CD4-positive, CD25-positive, alpha-beta regulatory T cell (primary cell): Measurements from ENCODE around the gene SUGT1. TPM values are rescaled to one million over a fixed set of nuclear protein-coding genes. Genes with fewer than 3 reads are reported as not detected.
A peak's percentile ranks its signal among the peaks of the same experiment; 100 is the strongest.

Experiments
- ATAC-seq, 2 donors: fragments of 150-1000 bp; cut with Tn5 transposase; one replicate each; pipeline ENCODE4 v1.10.0; 2021; ENCODE audit warnings: low read depth in 2 of 2, moderate number of reproducible peaks in 2 of 2, moderate library complexity in 1 of 2
- DNase-seq, 3 donors: peaks; one replicate each; pipeline versions ENCODE4 v3.0.0 to v3.0.0-alpha.2; 2012 to 2022; ENCODE audit warnings: mixed read lengths in 1 of 3
- H3K27ac ChIP-seq: one replicate; pipeline ENCODE4 v1.7.0; 2013; ENCODE audit warnings: mild to moderate bottlenecking, low read length; ENCODE audit not compliant: insufficient read depth, poor library complexity, severe bottlenecking
- H3K27me3 ChIP-seq: one replicate; pipeline ENCODE4 v1.7.0; 2013; ENCODE audit warnings: low read length; ENCODE audit not compliant: control insufficient read depth, insufficient read depth
- H3K36me3 ChIP-seq: one replicate; pipeline ENCODE4 v1.7.0; 2013; ENCODE audit warnings: mild to moderate bottlenecking, low read length, moderate library complexity; ENCODE audit not compliant: control insufficient read depth, insufficient read depth
- H3K4me1 ChIP-seq: 2 replicates; pipeline ENCODE4 v1.7.0; 2013; ENCODE audit warnings: mild to moderate bottlenecking, low read length; ENCODE audit not compliant: insufficient read depth, control insufficient read depth, poor library complexity, severe bottlenecking
- H3K4me3 ChIP-seq: one replicate; pipeline ENCODE4 v1.7.0; 2013; ENCODE audit warnings: low read depth, mild to moderate bottlenecking, low read length, moderate library complexity
- H3K9me3 ChIP-seq, 2 experiments: 1 replicate in 1 of 2; 2 replicates in 1 of 2; pipeline ENCODE4 v1.7.0; 2013; ENCODE audit warnings: low read length in 2 of 2, mild to moderate bottlenecking in 1 of 2, moderate library complexity in 1 of 2; ENCODE audit not compliant: control insufficient read depth in 2 of 2
- H3K27ac Mint-ChIP-seq, 3 donors: one replicate each; pipeline ENCODE4 v1.8.0; 2020 to 2022; ENCODE audit warnings: mild to moderate bottlenecking in 3 of 3, mixed read lengths in 3 of 3, moderate library complexity in 2 of 3
- H3K27me3 Mint-ChIP-seq: one replicate; pipeline ENCODE4 v1.8.0; 2022; ENCODE audit warnings: mild to moderate bottlenecking, mixed read lengths
- H3K36me3 Mint-ChIP-seq: one replicate; pipeline ENCODE4 v1.8.0; 2020; ENCODE audit warnings: mixed read lengths
- H3K4me1 Mint-ChIP-seq, 4 donors: one replicate each; pipeline ENCODE4 v1.8.0; 2020 to 2022; ENCODE audit warnings: mixed read lengths in 4 of 4, mild to moderate bottlenecking in 1 of 4
- H3K4me3 Mint-ChIP-seq, 4 donors: one replicate each; pipeline ENCODE4 v1.8.0; 2020 to 2022; ENCODE audit warnings: mild to moderate bottlenecking in 4 of 4, mixed read lengths in 4 of 4, moderate library complexity in 3 of 4
- H3K9me3 Mint-ChIP-seq, 7 donors: one replicate each; pipeline ENCODE4 v1.8.0; 2020 to 2022; ENCODE audit warnings: mixed read lengths in 7 of 7, mild to moderate bottlenecking in 3 of 7, moderate library complexity in 2 of 7
- polyA plus RNA-seq, 4 donors: library from polyadenylated mRNA; unstranded; fragments of 300-500 nt; fragmentation: Illumina TruSeq; gene quantifications; one replicate each; pipeline ENCODE4 v1.2.3, GENCODE V29; 2021
- total RNA-seq: library from RNA; stranded (reverse); gene quantifications from one replicate; pipeline ENCODE4 v1.2.3, GENCODE V29; 2022

The SUGT1 gene
- total and polyA plus RNA-seq, 5 donors from 2014 or later = 32.7 to 58.6 (median 52.4) TPM

- Mint-ChIP-seq H3K27ac (no peak overlapping the region), H3K4me1 (peaks cover 6 to 14% (median 13%) of the 10 kb centered on the region in 4 donors)
Observed at GRCh38 chr13:52646967-52647366, 5.7 kb upstream of the SUGT1 start.

DNA sequence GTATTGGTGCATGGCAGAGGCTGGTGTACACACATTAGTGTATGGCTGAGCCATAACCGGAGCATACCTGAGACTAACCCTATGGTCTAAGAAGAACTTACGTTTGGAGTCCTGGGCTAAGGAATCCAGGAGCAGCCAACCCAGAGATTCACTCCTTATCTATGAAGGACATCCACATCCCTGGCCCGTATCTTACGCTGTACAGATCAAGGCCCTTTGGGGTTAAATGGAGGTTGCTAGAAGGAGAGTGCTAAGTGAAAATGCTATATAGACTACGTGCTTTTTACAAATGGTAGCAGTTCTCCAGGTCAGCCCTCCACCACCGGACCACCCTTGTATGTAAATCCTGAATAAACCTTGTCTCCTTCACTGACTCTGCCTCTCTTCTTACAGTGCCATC is 1.9 kb upstream of the SUGT1 start:
- Mint-ChIP-seq H3K36me3 (peaks cover 9% of the 10 kb centered on the region), H3K27me3 (no peaks in the 10 kb centered on the region), H3K4me1 (peaks cover 6 to 20% (median 14%) of the 10 kb centered on the region in 4 donors), H3K9me3 (no peaks in the 10 kb centered on the region), H3K4me3 (peak overlapping the region in 1 of 4 donors; percentile 56), H3K27ac (peak overlapping the region in 2 of 3 donors; percentile 62 to 71)
- ATAC-seq (no peak), DNase-seq (no peak)
- Histone ChIP-seq H3K4me3 (no peak overlapping the region), H3K4me1 (peaks cover 29% of the 10 kb centered on the region), H3K27me3 (no peaks in the 10 kb centered on the region), H3K27ac (peak overlapping the region; percentile 95), H3K9me3 (no peaks in the 10 kb centered on the region), H3K36me3 (peaks cover 6% of the 10 kb centered on the region)

More at GRCh38 chr13:52646967-52647366, 5.7 kb upstream of the SUGT1 start:
- no peak for DNase-seq
- Histone ChIP-seq H3K4me1 (peaks cover 12% of the 10 kb centered on the region), H3K27ac (no peak overlapping the region), H3K36me3 (peaks cover 13% of the 10 kb centered on the region), H3K9me3 (no peaks in the 10 kb centered on the region), H3K4me3 (no peak overlapping the region), H3K27me3 (no peaks in the 10 kb centered on the region)
- ATAC-seq = no peak
- no peaks in the 10 kb centered on the region for H3K27me3 Mint-ChIP-seq
- H3K4me3 Mint-ChIP-seq = no peak overlapping the region
- H3K9me3 Mint-ChIP-seq = no peaks in the 10 kb centered on the region
- H3K36me3 Mint-ChIP-seq = peaks cover 23% of the 10 kb centered on the region

DNA sequence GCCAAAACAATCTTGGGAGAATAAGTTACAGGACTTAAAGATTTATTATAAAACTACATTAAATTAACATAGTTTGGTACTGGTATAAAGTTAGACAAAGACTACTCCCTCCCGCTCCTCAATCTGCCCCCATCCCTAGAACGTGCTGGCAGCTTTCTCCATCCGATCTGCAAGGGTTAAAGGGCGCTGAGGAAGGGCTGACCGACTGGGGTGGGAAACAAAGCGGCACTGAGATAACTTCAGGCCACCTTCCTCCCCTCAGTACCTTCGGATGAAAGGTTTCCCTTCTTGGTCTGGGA is 790 bp upstream of the SUGT1 start:
- peaks cover 32% of the 10 kb centered on the region for H3K4me1 ChIP-seq
- Mint-ChIP-seq H3K36me3 (peaks cover 9% of the 10 kb centered on the region), H3K27me3 (no peaks in the 10 kb centered on the region), H3K27ac (no peak overlapping the region), H3K4me3 (no peak overlapping the region), H3K4me1 (peaks cover 0 to 20% (median 14%) of the 10 kb centered on the region in 4 donors), H3K9me3 (no peaks in the 10 kb centered on the region)
- H3K27me3 ChIP-seq = no peaks in the 10 kb centered on the region
- peak overlapping the region; percentile 91 for H3K4me3 ChIP-seq
- peaks cover 6% of the 10 kb centered on the region for H3K36me3 ChIP-seq
- no peak for ATAC-seq
- H3K9me3 ChIP-seq = no peaks in the 10 kb centered on the region
- no peak for DNase-seq
- peak overlapping the region; percentile 95 for H3K27ac ChIP-seq

GRCh38 chr13:52652980-52653303 is 306 bp downstream of the SUGT1 start:
- Mint-ChIP-seq H3K27ac (no peak overlapping the region), H3K4me1 (peaks cover under 1 to 20% (median 14%) of the 10 kb centered on the region in 4 donors), H3K27me3 (no peaks in the 10 kb centered on the region), H3K4me3 (no peak overlapping the region), H3K36me3 (peaks cover 9% of the 10 kb centered on the region), H3K9me3 (no peaks in the 10 kb centered on the region)
- DNase-seq (no peak), ATAC-seq (peak; percentile 3 to 7)
- Histone ChIP-seq H3K9me3 (no peaks in the 10 kb centered on the region), H3K36me3 (peaks cover 15% of the 10 kb centered on the region), H3K27ac (peak overlapping the region; percentile 95), H3K4me1 (peaks cover 32% of the 10 kb centered on the region), H3K27me3 (no peaks in the 10 kb centered on the region), H3K4me3 (peak overlapping the region; percentile 91)

GRCh38 chr13:52659340-52659739 is 6.7 kb downstream of the SUGT1 start:
- Mint-ChIP-seq H3K27ac (peak overlapping the region in 1 of 3 donors; percentile 79), H3K36me3 (peaks cover 15% of the 10 kb centered on the region), H3K4me1 (peaks cover 0 to 17% (median 6%) of the 10 kb centered on the region in 4 donors), H3K27me3 (no peaks in the 10 kb centered on the region), H3K4me3 (no peak overlapping the region), H3K9me3 (no peaks in the 10 kb centered on the region)
- no peak for ATAC-seq
- no peak overlapping the region for H3K4me3 ChIP-seq
- peaks cover 7% of the 10 kb centered on the region for H3K4me1 ChIP-seq
- peaks cover 57% of the 10 kb centered on the region for H3K36me3 ChIP-seq
- no peak overlapping the region for H3K27ac ChIP-seq
- no peaks in the 10 kb centered on the region for H3K27me3 ChIP-seq
- no peaks in the 10 kb centered on the region for H3K9me3 ChIP-seq
- no peak for DNase-seq

GRCh38 chr13:52664272-52664671 is 11.6 kb downstream of the SUGT1 start:
- no peaks in the 10 kb centered on the region for H3K4me1 ChIP-seq
- Mint-ChIP-seq H3K4me1 (peaks cover 9 to 18% (median 11%) of the 10 kb centered on the region in 4 donors), H3K36me3 (peaks cover 30% of the 10 kb centered on the region), H3K4me3 (no peak overlapping the region), H3K27ac (no peak overlapping the region), H3K9me3 (no peaks in the 10 kb centered on the region), H3K27me3 (no peaks in the 10 kb centered on the region)
- ATAC-seq = no peak
- no peak for DNase-seq
- no peaks in the 10 kb centered on the region for H3K9me3 ChIP-seq
- H3K4me3 ChIP-seq = no peak overlapping the region
- H3K27me3 ChIP-seq = no peaks in the 10 kb centered on the region
- peaks cover 74% of the 10 kb centered on the region for H3K36me3 ChIP-seq
- H3K27ac ChIP-seq = no peak overlapping the region

DNA sequence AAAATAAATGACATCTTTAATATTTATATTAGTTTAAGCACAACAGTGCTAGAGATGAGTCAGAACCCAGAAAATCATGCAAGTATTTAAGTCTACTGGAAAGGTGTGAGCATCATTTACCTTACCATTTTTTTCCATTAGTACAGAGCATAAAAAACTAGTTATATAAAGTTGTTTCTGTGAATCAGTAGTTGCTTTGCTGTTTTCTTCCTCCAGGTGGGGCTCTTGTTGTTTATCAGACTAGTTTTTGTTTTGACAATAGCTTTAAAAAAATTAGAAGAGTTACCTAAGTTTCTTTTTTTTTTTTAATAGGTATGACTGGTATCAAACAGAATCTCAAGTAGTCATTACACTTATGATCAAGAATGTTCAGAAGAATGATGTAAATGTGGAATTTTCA is 12.7 kb downstream of the SUGT1 start:
- Histone ChIP-seq H3K4me1 (no peaks in the 10 kb centered on the region), H3K9me3 (no peaks in the 10 kb centered on the region), H3K27ac (peak overlapping the region; percentile 39), H3K27me3 (no peaks in the 10 kb centered on the region), H3K4me3 (no peak overlapping the region), H3K36me3 (peaks cover 78% of the 10 kb centered on the region)
- DNase-seq (peak in 2 of 3 donors; percentile 35 to 42), ATAC-seq (peak; percentile 24 to 37)
- no peak overlapping the region for H3K4me3 Mint-ChIP-seq
- no peaks in the 10 kb centered on the region for H3K27me3 Mint-ChIP-seq
- H3K9me3 Mint-ChIP-seq = no peaks in the 10 kb centered on the region
- H3K36me3 Mint-ChIP-seq = peaks cover 27% of the 10 kb centered on the region
- peaks cover 9 to 17% (median 13%) of the 10 kb centered on the region in 4 donors for H3K4me1 Mint-ChIP-seq
- H3K27ac Mint-ChIP-seq = no peak overlapping the region

GRCh38 chr13:52669677-52670076 is 17.0 kb downstream of the SUGT1 start:
- DNase-seq (no peak), ATAC-seq (no peak)
- Histone ChIP-seq H3K4me1 (no peaks in the 10 kb centered on the region), H3K27me3 (no peaks in the 10 kb centered on the region), H3K4me3 (no peak overlapping the region), H3K9me3 (no peaks in the 10 kb centered on the region), H3K27ac (no peak overlapping the region), H3K36me3 (peaks cover 55% of the 10 kb centered on the region)
- H3K4me3 Mint-ChIP-seq = no peak overlapping the region
- peaks cover 13 to 24% (median 17%) of the 10 kb centered on the region in 4 donors for H3K4me1 Mint-ChIP-seq
- no peak overlapping the region for H3K27ac Mint-ChIP-seq
- no peaks in the 10 kb centered on the region for H3K9me3 Mint-ChIP-seq
- no peaks in the 10 kb centered on the region for H3K27me3 Mint-ChIP-seq
- H3K36me3 Mint-ChIP-seq = peaks cover 16% of the 10 kb centered on the region
